Esophagus muscularis mucosa (tissue), 3 donors: ENCODE measurements around the gene ZBED6.

Experiments used
- EP300 ChIP-seq: sonication (generic); formaldehyde crosslinking; IDR thresholded peaks from one replicate; pipeline ENCODE4 v1.6.1; 2017; ENCODE audit warnings: antibody characterized with exemption
- TF ChIP-seq, protein P1 (sequence below), 3 experiments: fragments of 200-600 bp in 2 of 3; fragments of 450-650 bp in 1 of 3; sonication (generic) in 2 of 3; IDR thresholded peaks; one replicate each; pipeline ENCODE4 v1.5.1; 2017 to 2019; ENCODE audit warnings: antibody characterized with exemption in 3 of 3, mild to moderate bottlenecking in 2 of 3, moderate library complexity in 1 of 3

DNA sequence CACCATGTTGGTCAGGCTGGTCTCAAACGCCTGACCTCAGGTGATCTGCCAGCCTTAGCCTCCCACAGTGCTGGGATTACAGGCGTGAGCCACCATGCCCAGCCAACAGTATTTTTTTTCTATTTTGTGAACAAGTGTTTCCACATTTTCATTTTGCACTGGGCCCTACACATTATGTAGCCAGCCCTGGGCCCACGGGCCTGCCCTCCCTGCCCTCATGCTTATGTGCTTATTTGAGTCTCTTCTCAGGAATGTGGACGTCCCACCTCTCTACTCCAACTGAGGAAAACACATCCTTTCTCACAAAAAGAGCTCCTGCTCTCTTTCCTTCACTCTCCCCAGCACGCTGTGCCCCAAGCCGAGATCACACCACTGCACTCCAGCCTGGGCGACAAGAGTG lies 13.5 kb upstream of the ZBED6 start:
- no peak for TF ChIP-seq EP300
- TF ChIP-seq, protein P1, sequence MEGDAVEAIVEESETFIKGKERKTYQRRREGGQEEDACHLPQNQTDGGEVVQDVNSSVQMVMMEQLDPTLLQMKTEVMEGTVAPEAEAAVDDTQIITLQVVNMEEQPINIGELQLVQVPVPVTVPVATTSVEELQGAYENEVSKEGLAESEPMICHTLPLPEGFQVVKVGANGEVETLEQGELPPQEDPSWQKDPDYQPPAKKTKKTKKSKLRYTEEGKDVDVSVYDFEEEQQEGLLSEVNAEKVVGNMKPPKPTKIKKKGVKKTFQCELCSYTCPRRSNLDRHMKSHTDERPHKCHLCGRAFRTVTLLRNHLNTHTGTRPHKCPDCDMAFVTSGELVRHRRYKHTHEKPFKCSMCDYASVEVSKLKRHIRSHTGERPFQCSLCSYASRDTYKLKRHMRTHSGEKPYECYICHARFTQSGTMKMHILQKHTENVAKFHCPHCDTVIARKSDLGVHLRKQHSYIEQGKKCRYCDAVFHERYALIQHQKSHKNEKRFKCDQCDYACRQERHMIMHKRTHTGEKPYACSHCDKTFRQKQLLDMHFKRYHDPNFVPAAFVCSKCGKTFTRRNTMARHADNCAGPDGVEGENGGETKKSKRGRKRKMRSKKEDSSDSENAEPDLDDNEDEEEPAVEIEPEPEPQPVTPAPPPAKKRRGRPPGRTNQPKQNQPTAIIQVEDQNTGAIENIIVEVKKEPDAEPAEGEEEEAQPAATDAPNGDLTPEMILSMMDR (IDR thresholded peaks at IDR 0.05), result no peak
